Trophoblast cell (in vitro differentiated cells and primary cell): ENCODE measurements around the gene MTPN.
A peak's percentile ranks its signal among the peaks of the same experiment; 100 is the strongest.

ENCODE experiments used
- DNase-seq, 2 donors: peaks; one replicate each; pipeline ENCODE4 v3.0.0-alpha.2; 2016
- H2AFZ ChIP-seq: 2 replicates; pipeline ENCODE4 v1.6.1; 2013; ENCODE audit warnings: low read length, moderate library complexity, mild to moderate bottlenecking; ENCODE audit not compliant: insufficient read depth, poor library complexity
- H2AK5ac ChIP-seq: 2 replicates; pipeline ENCODE4 v1.6.1; 2013; ENCODE audit warnings: mild to moderate bottlenecking, low read length
- H2BK120ac ChIP-seq: 2 replicates; pipeline ENCODE4 v1.6.1; 2013; ENCODE audit warnings: low read length, mild to moderate bottlenecking, moderate library complexity; ENCODE audit not compliant: insufficient read depth, poor library complexity
- H2BK12ac ChIP-seq: 2 replicates; pipeline ENCODE4 v1.6.1; 2013; ENCODE audit warnings: mild to moderate bottlenecking, low read length, moderate library complexity
- H2BK5ac ChIP-seq: 2 replicates; pipeline ENCODE4 v1.6.1; 2013; ENCODE audit warnings: low read length, low read depth, moderate library complexity, mild to moderate bottlenecking; ENCODE audit not compliant: poor library complexity
- H3K14ac ChIP-seq: 2 replicates; pipeline ENCODE4 v1.6.1; 2013; ENCODE audit warnings: mild to moderate bottlenecking, low read length
- H3K18ac ChIP-seq: 2 replicates; pipeline ENCODE4 v1.6.1; 2013; ENCODE audit warnings: mild to moderate bottlenecking, low read length
- H3K23ac ChIP-seq: 2 replicates; pipeline ENCODE4 v1.6.1; 2013; ENCODE audit warnings: low read length
- H3K27ac ChIP-seq: 2 replicates; pipeline ENCODE4 v1.5.1; 2013; ENCODE audit warnings: low read depth, mild to moderate bottlenecking, inconsistent platforms, low read length, moderate library complexity
- H3K27me3 ChIP-seq: 2 replicates; pipeline ENCODE4 v1.6.1; 2013; ENCODE audit warnings: inconsistent platforms, mild to moderate bottlenecking, low read length, moderate library complexity; ENCODE audit not compliant: insufficient read depth
- H3K36me3 ChIP-seq, 2 experiments: 1 replicate in 1 of 2; 2 replicates in 1 of 2; pipeline ENCODE4 v1.6.1; 2013; ENCODE audit warnings: low read length in 2 of 2, mild to moderate bottlenecking in 2 of 2, moderate library complexity in 1 of 2; ENCODE audit not compliant: insufficient read depth in 2 of 2, control insufficient read depth in 1 of 2
- H3K4ac ChIP-seq: 2 replicates; pipeline ENCODE4 v1.6.1; 2013; ENCODE audit warnings: low read depth, mild to moderate bottlenecking, low read length, moderate library complexity
- H3K4me1 ChIP-seq, 2 experiments: 1 replicate in 1 of 2; 2 replicates in 1 of 2; pipeline ENCODE4 v1.6.1; 2013; ENCODE audit warnings: low read length in 2 of 2, mild to moderate bottlenecking in 2 of 2, moderate library complexity in 1 of 2; ENCODE audit not compliant: insufficient read depth in 2 of 2, control insufficient read depth in 1 of 2
- H3K4me2 ChIP-seq: 2 replicates; pipeline ENCODE4 v1.6.1; 2013; ENCODE audit warnings: inconsistent platforms, mild to moderate bottlenecking, low read length, moderate library complexity
- H3K4me3 ChIP-seq: 2 replicates; pipeline ENCODE4 v1.5.1; 2013; ENCODE audit warnings: mild to moderate bottlenecking, low read depth, low read length, inconsistent platforms
- H3K79me1 ChIP-seq: one replicate; pipeline ENCODE4 v1.6.1; 2013; ENCODE audit warnings: low read length
- H3K79me2 ChIP-seq: 2 replicates; pipeline ENCODE4 v1.6.1; 2013; ENCODE audit warnings: low read length, mild to moderate bottlenecking; ENCODE audit not compliant: control insufficient read depth, insufficient read depth, poor library complexity
- H3K9ac ChIP-seq: 2 replicates; pipeline ENCODE4 v1.6.1; 2013; ENCODE audit warnings: mild to moderate bottlenecking, low read length
- H3K9me3 ChIP-seq: 2 replicates; pipeline ENCODE4 v1.6.1; 2013; ENCODE audit warnings: low read depth, mild to moderate bottlenecking, control low read depth, inconsistent platforms, low read length; ENCODE audit not compliant: insufficient read depth
- H4K12ac ChIP-seq: 2 replicates; pipeline ENCODE4 v1.6.1; 2013; ENCODE audit warnings: low read depth, mild to moderate bottlenecking, low read length, moderate library complexity
- H4K8ac ChIP-seq: 2 replicates; pipeline ENCODE4 v1.6.1; 2013; ENCODE audit warnings: low read depth, mild to moderate bottlenecking, low read length, moderate library complexity
- H4K91ac ChIP-seq: one replicate; pipeline ENCODE4 v1.6.1; 2013; ENCODE audit warnings: low read depth, mild to moderate bottlenecking, low read length, moderate library complexity
- WGBS: extraction: QIAGEN DNeasy Blood & Tissue Kit; methylation state at CpG from one replicate; pipeline ENCODE4 v1.1.7; 2013; ENCODE audit warnings: missing lambda C conversion rate; ENCODE audit not compliant: insufficient read length, insufficient coverage; ENCODE audit errors: extremely low coverage; 5-methylcytosine and 5-hydroxymethylcytosine counted together

The MTPN gene

GRCh38 chr7:135920478-135920877 is 56.7 kb downstream of the MTPN start:
- no CpG with 5 or more reads among the region's 7 CpGs for WGBS

GRCh38 chr7:135919071-135919841 is 57.9 kb downstream of the MTPN start:
- H3K4me1 ChIP-seq: no peaks in the 10 kb centered on the region
- no peak overlapping the region for H3K4me3 ChIP-seq
- H3K4ac ChIP-seq: no peak overlapping the region
- no peak overlapping the region for H3K9ac ChIP-seq
- H2AFZ ChIP-seq: no peak overlapping the region
- no peak overlapping the region for H4K8ac ChIP-seq
- no peak overlapping the region for H3K14ac ChIP-seq
- H3K9me3 ChIP-seq: peaks cover 4% of the 10 kb centered on the region
- no peak overlapping the region for H4K12ac ChIP-seq
- H2BK5ac ChIP-seq: no peak overlapping the region
- WGBS: no CpG with 5 or more reads among the region's 10 CpGs
- H3K4me2 ChIP-seq: no peak overlapping the region
- H2AK5ac ChIP-seq: no peak overlapping the region
- no peaks in the 10 kb centered on the region for H3K79me2 ChIP-seq
- no peak overlapping the region for H3K18ac ChIP-seq
- H3K23ac ChIP-seq: no peak overlapping the region
- no peak overlapping the region for H3K27ac ChIP-seq
- H3K36me3 ChIP-seq: no peaks in the 10 kb centered on the region
- H3K27me3 ChIP-seq: no peaks in the 10 kb centered on the region
- H2BK12ac ChIP-seq: no peak overlapping the region
- no peaks in the 10 kb centered on the region for H3K79me1 ChIP-seq
- no peak overlapping the region for H4K91ac ChIP-seq
- DNase-seq: no peak
- no peak overlapping the region for H2BK120ac ChIP-seq

More at GRCh38 chr7:135920478-135920877, 56.7 kb downstream of the MTPN start:
- H3K4me2 ChIP-seq: no peak overlapping the region
- no peak overlapping the region for H2BK5ac ChIP-seq
- no peaks in the 10 kb centered on the region for H3K36me3 ChIP-seq
- H2AK5ac ChIP-seq: no peak overlapping the region
- H3K79me2 ChIP-seq: no peaks in the 10 kb centered on the region
- H4K8ac ChIP-seq: no peak overlapping the region
- peak overlapping the region; percentile 98 for H3K23ac ChIP-seq
- H3K4me1 ChIP-seq: no peaks in the 10 kb centered on the region
- H2AFZ ChIP-seq: no peak overlapping the region
- H4K91ac ChIP-seq: no peak overlapping the region
- peak overlapping the region; percentile 63 for H3K4me3 ChIP-seq
- H3K14ac ChIP-seq: no peak overlapping the region
- H3K79me1 ChIP-seq: no peaks in the 10 kb centered on the region
- no peaks in the 10 kb centered on the region for H3K27me3 ChIP-seq
- no peak overlapping the region for H3K9ac ChIP-seq
- no peak overlapping the region for H2BK120ac ChIP-seq
- H4K12ac ChIP-seq: no peak overlapping the region
- DNase-seq: no peak
- H3K27ac ChIP-seq: no peak overlapping the region
- peaks cover 4% of the 10 kb centered on the region for H3K9me3 ChIP-seq
- no peak overlapping the region for H3K4ac ChIP-seq
- no peak overlapping the region for H3K18ac ChIP-seq
- no peak overlapping the region for H2BK12ac ChIP-seq

GRCh38 chr7:135918134-135918533 is 59.0 kb downstream of the MTPN start:
- Histone ChIP-seq H3K4me3 (no peak overlapping the region), H2AFZ (no peak overlapping the region), H3K14ac (no peak overlapping the region), H3K4me1 (peaks cover 0 to 2% of the 10 kb centered on the region in 2 experiments), H2BK120ac (no peak overlapping the region), H2BK5ac (no peak overlapping the region), H3K23ac (no peak overlapping the region), H3K36me3 (no peaks in the 10 kb centered on the region), H3K79me1 (no peaks in the 10 kb centered on the region), H3K27ac (no peak overlapping the region), H4K8ac (no peak overlapping the region), H3K4ac (no peak overlapping the region), H3K4me2 (no peak overlapping the region), H2AK5ac (no peak overlapping the region), H4K91ac (no peak overlapping the region), H2BK12ac (no peak overlapping the region), H3K79me2 (no peaks in the 10 kb centered on the region), H3K9me3 (peaks cover 4% of the 10 kb centered on the region), H3K27me3 (no peaks in the 10 kb centered on the region), H4K12ac (no peak overlapping the region), H3K9ac (no peak overlapping the region), H3K18ac (no peak overlapping the region)
- WGBS: no CpG with 5 or more reads among the region's 5 CpGs
- no peak for DNase-seq

GRCh38 chr7:135917721-135918120 is 59.4 kb downstream of the MTPN start:
- Histone ChIP-seq H3K4me2 (no peak overlapping the region), H3K23ac (no peak overlapping the region), H2AK5ac (no peak overlapping the region), H2BK5ac (no peak overlapping the region), H3K4me3 (no peak overlapping the region), H3K27me3 (no peaks in the 10 kb centered on the region), H3K9me3 (peaks cover 4% of the 10 kb centered on the region), H4K8ac (no peak overlapping the region), H3K79me2 (no peaks in the 10 kb centered on the region), H3K27ac (no peak overlapping the region), H3K9ac (no peak overlapping the region), H3K4ac (no peak overlapping the region), H2BK120ac (no peak overlapping the region), H2BK12ac (no peak overlapping the region), H3K79me1 (no peaks in the 10 kb centered on the region), H3K36me3 (no peaks in the 10 kb centered on the region), H2AFZ (no peak overlapping the region), H4K91ac (no peak overlapping the region), H3K4me1 (peaks cover 0 to 2% of the 10 kb centered on the region in 2 experiments), H4K12ac (no peak overlapping the region), H3K18ac (no peak overlapping the region), H3K14ac (no peak overlapping the region)
- WGBS: no CpG with 5 or more reads among the region's 7 CpGs
- no peak for DNase-seq
